Smooth muscle cell (in vitro differentiated cells): ENCODE results near the gene PAQR9. TPM values are rescaled to one million over a fixed set of nuclear protein-coding genes. Genes with fewer than 3 reads are reported as not detected.

Experiments
- DNase-seq: peaks from one replicate; lab custom pipeline; 2025; ENCODE audit not compliant: unreplicated experiment; lab: John Stamatoyannopoulos, UW
- H2AFZ ChIP-seq: fragments of 200-600 bp; sonication (generic); 2 replicates; pipeline ENCODE4 v1.6.0; 2016; ENCODE audit warnings: antibody characterized with exemption, low read depth, mild to moderate bottlenecking
- H3F3A ChIP-seq: fragments of 200-600 bp; sonication (generic); 2 replicates; pipeline ENCODE4 v1.6.0; 2017; ENCODE audit warnings: antibody characterized with exemption, low read depth
- H3K27ac ChIP-seq: fragments of 200-600 bp; sonication (generic); 2 replicates; pipeline ENCODE4 v1.5.1; 2016; ENCODE audit warnings: low read depth, mild to moderate bottlenecking
- H3K27me3 ChIP-seq: fragments of 200-600 bp; sonication (generic); 2 replicates; pipeline ENCODE4 v1.6.1; 2016; ENCODE audit warnings: low read depth, mild to moderate bottlenecking
- H3K36me3 ChIP-seq: fragments of 200-600 bp; sonication (generic); 2 replicates; pipeline ENCODE4 v1.5.1; 2016; ENCODE audit warnings: low read depth
- H3K4me1 ChIP-seq: fragments of 200-600 bp; sonication (generic); 2 replicates; pipeline ENCODE4 v1.5.1; 2016; ENCODE audit warnings: low read depth
- H3K4me2 ChIP-seq: fragments of 200-600 bp; sonication (generic); 2 replicates; pipeline ENCODE4 v1.6.0; 2016; ENCODE audit warnings: mild to moderate bottlenecking
- H3K4me3 ChIP-seq: fragments of 200-600 bp; sonication (generic); 2 replicates; pipeline ENCODE4 v1.5.1; 2016; ENCODE audit warnings: mild to moderate bottlenecking
- H3K79me2 ChIP-seq: fragments of 200-600 bp; sonication (generic); 2 replicates; pipeline ENCODE4 v1.6.0; 2016; ENCODE audit warnings: low read depth, mild to moderate bottlenecking
- H3K9ac ChIP-seq: fragments of 200-600 bp; sonication (generic); 2 replicates; pipeline ENCODE4 v1.6.0; 2016; ENCODE audit warnings: low read depth
- H3K9me3 ChIP-seq: fragments of 200-600 bp; sonication (generic); replicated peaks from 2 replicates; pipeline ENCODE4 v1.5.1; 2016; ENCODE audit warnings: low read depth
- H4K20me1 ChIP-seq: fragments of 200-600 bp; sonication (generic); 2 replicates; pipeline ENCODE4 v1.6.0; 2016; ENCODE audit warnings: low read depth
- CTCF ChIP-seq: fragments of 200-600 bp; sonication (generic); IDR thresholded peaks from 2 replicates; pipeline ENCODE4 v1.5.1; 2017; ENCODE audit warnings: borderline replicate concordance, mild to moderate bottlenecking, antibody characterized with exemption; ENCODE audit not compliant: insufficient read depth, poor library complexity, severe bottlenecking
- WGBS: methylation state at CpG from one replicate; pipeline ENCODE4 v1.1.7; 2016; ENCODE audit warnings: low lambda C conversion rate; 5-methylcytosine and 5-hydroxymethylcytosine counted together
- polyA plus RNA-seq: library from polyadenylated mRNA; unstranded; fragments of >200 nt; fragmentation: Nextera tagmentation; extraction: Ambion mirVana; gene quantifications from 2 replicates; pipeline ENCODE4 v1.2.1, GENCODE V29; 2016
- total RNA-seq: library from RNA; depleted of rRNA; stranded (reverse); fragments of >200 nt; gene quantifications from 2 replicates; pipeline ENCODE4 v1.2.3, GENCODE V29; 2014

Gene PAQR9
- total and polyA plus RNA-seq, 2 experiments from 2014 or later = 0.13 to 1.0 TPM

GRCh38 chr3:142962175-142962519 is 1.3 kb downstream of the PAQR9 start:
- Histone ChIP-seq H2AFZ (no peak overlapping the region), H3K27ac (no peak overlapping the region), H3K4me3 (no peak overlapping the region), H3K4me1 (no peaks in the 10 kb centered on the region), H3K9me3 (no peaks in the 10 kb centered on the region), H3K9ac (no peak overlapping the region), H3K79me2 (no peaks in the 10 kb centered on the region), H3K4me2 (no peak overlapping the region), H3K36me3 (no peaks in the 10 kb centered on the region), H4K20me1 (no peaks in the 10 kb centered on the region), H3K27me3 (peaks cover 51% of the 10 kb centered on the region), H3F3A (no peaks in the 10 kb centered on the region)
- WGBS = 98% methylated on average over 19 of the region's 19 CpGs
- no peak for DNase-seq
- TF ChIP-seq CTCF = no peak

GRCh38 chr3:142961539-142961938 is 1.9 kb downstream of the PAQR9 start:
- Histone ChIP-seq H3F3A (no peaks in the 10 kb centered on the region), H3K27ac (no peak overlapping the region), H3K79me2 (no peaks in the 10 kb centered on the region), H3K4me2 (no peak overlapping the region), H3K27me3 (peaks cover 48% of the 10 kb centered on the region), H3K9ac (no peak overlapping the region), H3K4me3 (no peak overlapping the region), H3K9me3 (no peaks in the 10 kb centered on the region), H2AFZ (no peak overlapping the region), H3K4me1 (no peaks in the 10 kb centered on the region), H4K20me1 (no peaks in the 10 kb centered on the region), H3K36me3 (no peaks in the 10 kb centered on the region)
- WGBS = 72% methylated on average over 2 of the region's 2 CpGs
- no peak for DNase-seq
- TF ChIP-seq CTCF = no peak

- DNase-seq = no peak
- H3K27me3 ChIP-seq = peaks cover 38% of the 10 kb centered on the region
- H3K4me3 ChIP-seq = no peak overlapping the region
- H2AFZ ChIP-seq = no peak overlapping the region
- no peaks in the 10 kb centered on the region for H3K79me2 ChIP-seq
- 100% methylated on average over 1 of the region's 1 CpG for WGBS
- H3K9ac ChIP-seq = no peak overlapping the region
- H3K36me3 ChIP-seq = no peaks in the 10 kb centered on the region
- no peaks in the 10 kb centered on the region for H4K20me1 ChIP-seq
- H3K4me1 ChIP-seq = no peaks in the 10 kb centered on the region
- no peaks in the 10 kb centered on the region for H3F3A ChIP-seq
- H3K27ac ChIP-seq = no peak overlapping the region
- TF ChIP-seq CTCF = no peak
- no peaks in the 10 kb centered on the region for H3K9me3 ChIP-seq
- H3K4me2 ChIP-seq = no peak overlapping the region
Observed at GRCh38 chr3:142960322-142960850, 3.1 kb downstream of the PAQR9 start.

- TF ChIP-seq CTCF = no peak
- no peak overlapping the region for H3K4me2 ChIP-seq
- H3K79me2 ChIP-seq = no peaks in the 10 kb centered on the region
- H3K4me3 ChIP-seq = no peak overlapping the region
- no peak for DNase-seq
- H3K9ac ChIP-seq = no peak overlapping the region
- no peaks in the 10 kb centered on the region for H3F3A ChIP-seq
- H3K36me3 ChIP-seq = no peaks in the 10 kb centered on the region
- H3K9me3 ChIP-seq = no peaks in the 10 kb centered on the region
- no peak overlapping the region for H3K27ac ChIP-seq
- H4K20me1 ChIP-seq = no peaks in the 10 kb centered on the region
- H2AFZ ChIP-seq = no peak overlapping the region
- H3K4me1 ChIP-seq = no peaks in the 10 kb centered on the region
- H3K27me3 ChIP-seq = peaks cover 28% of the 10 kb centered on the region
- WGBS = 62% methylated on average over 6 of the region's 6 CpGs
Observed at GRCh38 chr3:142958707-142959106, 4.8 kb downstream of the PAQR9 start.
